HEK293T (cell line): ENCODE data around the gene BLOC1S2.

Experiments used
- CTCF ChIA-PET: fragments of 350-600 bp; formaldehyde crosslinking; extraction: SDS; loops from one replicate; lab custom pipeline; 2021; ENCODE audit warnings: antibody characterized with exemption, inconsistent platforms; lab: Yijun Ruan, JAX
- POLR2A ChIA-PET: fragments of 350-600 bp; formaldehyde crosslinking; extraction: SDS; loops from one replicate; lab custom pipeline; 2020; ENCODE audit warnings: antibody characterized with exemption, inconsistent platforms; lab: Yijun Ruan, JAX
- DNase-seq: peaks from one replicate; pipeline ENCODE4 v3.0.0; 2012; ENCODE audit warnings: mixed read lengths; ENCODE audit errors: extremely low spot score
- ARNT ChIP-seq: fragments of 450-650 bp; IDR thresholded peaks from 2 replicates; pipeline ENCODE4 v1.6.1; 2017; ENCODE audit warnings: mild to moderate bottlenecking
- BHLHE40 ChIP-seq: fragments of 450-650 bp; IDR thresholded peaks from 2 replicates; pipeline ENCODE4 v1.6.1; 2016; ENCODE audit warnings: mild to moderate bottlenecking, moderate library complexity, borderline replicate concordance
- CTBP1 ChIP-seq: fragments of 450-650 bp; IDR thresholded peaks from 2 replicates; pipeline ENCODE4 v1.6.1; 2016; ENCODE audit warnings: borderline replicate concordance
- ELF4 ChIP-seq: fragments of 450-650 bp; IDR thresholded peaks from 2 replicates; pipeline ENCODE4 v1.6.1; 2017; ENCODE audit warnings: antibody characterized with exemption
- FOXA1 ChIP-seq: fragments of 450-650 bp; IDR thresholded peaks from 2 replicates; pipeline ENCODE4 v1.6.1; 2016; ENCODE audit warnings: mild to moderate bottlenecking
- FOXK2 ChIP-seq: fragments of 450-650 bp; IDR thresholded peaks from 2 replicates; pipeline ENCODE4 v1.6.1; 2016; ENCODE audit warnings: mild to moderate bottlenecking
- FOXM1 ChIP-seq: fragments of 450-650 bp; IDR thresholded peaks from 2 replicates; pipeline ENCODE4 v1.6.1; 2017; ENCODE audit warnings: mild to moderate bottlenecking, borderline replicate concordance
- HDGF ChIP-seq: fragments of 450-650 bp; IDR thresholded peaks from 2 replicates; pipeline ENCODE4 v1.6.1; 2017; ENCODE audit warnings: antibody characterized with exemption, borderline replicate concordance
- L3MBTL2 ChIP-seq: fragments of 450-650 bp; conservative IDR thresholded peaks from 2 replicates; pipeline ENCODE4 v1.6.1; 2016; ENCODE audit warnings: mild to moderate bottlenecking
- LEF1 ChIP-seq: fragments of 450-650 bp; IDR thresholded peaks from 2 replicates; pipeline ENCODE4 v1.6.1; 2017; ENCODE audit warnings: mild to moderate bottlenecking, borderline replicate concordance
- NFRKB ChIP-seq: fragments of 450-650 bp; IDR thresholded peaks from 2 replicates; pipeline ENCODE4 v1.6.1; 2016; ENCODE audit warnings: mild to moderate bottlenecking, moderate library complexity
- SP1 ChIP-seq: fragments of 450-650 bp; IDR thresholded peaks from 2 replicates; pipeline ENCODE4 v1.6.1; 2017
- SUZ12 ChIP-seq: fragments of 450-650 bp; IDR thresholded peaks from 2 replicates; pipeline ENCODE4 v1.6.1; 2016; ENCODE audit warnings: mild to moderate bottlenecking
- TARDBP ChIP-seq: fragments of 450-650 bp; IDR thresholded peaks from 2 replicates; pipeline ENCODE4 v1.6.1; 2016
- ZNF384 ChIP-seq: fragments of 450-650 bp; IDR thresholded peaks from 2 replicates; pipeline ENCODE4 v1.6.1; 2016
- TF ChIP-seq, protein P1 (sequence below): fragments of 450-650 bp; IDR thresholded peaks from 2 replicates; pipeline ENCODE4 v1.6.1; 2016

The BLOC1S2 gene

DNA sequence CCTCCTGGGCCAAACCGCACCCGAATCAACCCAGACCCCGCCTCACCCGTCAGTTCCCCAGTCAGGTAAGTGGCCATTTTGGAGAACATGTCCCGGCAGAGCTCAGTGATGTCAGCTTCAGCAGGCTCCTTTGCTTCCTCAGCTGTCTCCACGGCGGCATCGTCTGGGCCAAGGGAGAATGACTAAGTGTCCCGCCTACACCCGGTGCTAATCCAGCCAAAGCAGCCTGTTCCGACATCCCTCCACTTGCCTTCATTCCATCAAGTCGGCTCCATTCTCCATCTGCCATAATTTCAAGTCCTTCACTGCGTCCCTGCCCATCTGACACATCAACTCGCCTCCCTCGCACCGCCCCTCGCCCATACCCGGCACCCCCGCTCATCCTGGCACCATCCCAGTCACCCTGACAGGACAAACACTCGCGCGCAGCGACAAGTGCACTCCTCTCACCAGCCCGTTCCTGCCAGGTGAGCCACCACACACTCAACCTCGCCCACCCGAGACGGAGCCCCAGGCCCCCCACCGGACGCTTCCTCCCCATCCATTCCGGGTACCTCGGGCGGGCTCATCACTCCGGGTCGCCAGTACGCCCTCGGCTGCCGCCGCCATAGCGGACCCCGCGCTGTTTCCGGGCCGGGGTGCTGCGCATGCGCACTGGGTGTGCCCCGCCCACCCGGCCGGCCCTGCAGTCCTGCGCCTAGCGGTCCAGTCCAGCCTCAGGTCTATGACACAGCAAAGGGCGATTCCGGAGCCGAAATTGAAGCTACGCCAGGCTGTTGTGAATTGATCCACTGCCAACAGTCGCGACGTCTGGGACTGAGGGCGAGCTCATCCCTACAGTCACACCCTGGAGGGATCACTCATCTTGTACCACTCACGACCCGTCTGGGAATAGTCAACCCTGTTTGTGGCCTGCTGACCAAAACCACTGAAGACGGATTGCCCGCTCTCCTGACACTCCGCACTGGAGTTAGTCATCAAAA is at the start of gene BLOC1S2:
Gene BLOC1S2 (minus strand): TSS at position 630 of the 983 bp plus-strand sequence. CDS start 21 bp downstream, at position 609.
- TF ChIP-seq FOXM1 (no peak), SUZ12 (no peak), FOXA1 (no peak), BHLHE40 (no peak), HDGF (0 out of 2 replicates have a peak, but pooled peaks have one; percentile 43), LEF1 (no peak), ELF4 (peak; percentile 45; the same call in 1 of the 2 replicates), CTBP1 (no peak), SP1 (no peak), ZNF384 (no peak)
- CTCF ChIA-PET = no interaction called here
- peak; percentile 99 for DNase-seq
- POLR2A ChIA-PET = interaction anchor here (0.6 to 2.4 kb wide), 13 partner anchors 11 to 440 kb away, joined by 3 to 25 read pairs (median 3); partner anchors contain the start of genes CWF19L1 and PKD2L1

DNA sequence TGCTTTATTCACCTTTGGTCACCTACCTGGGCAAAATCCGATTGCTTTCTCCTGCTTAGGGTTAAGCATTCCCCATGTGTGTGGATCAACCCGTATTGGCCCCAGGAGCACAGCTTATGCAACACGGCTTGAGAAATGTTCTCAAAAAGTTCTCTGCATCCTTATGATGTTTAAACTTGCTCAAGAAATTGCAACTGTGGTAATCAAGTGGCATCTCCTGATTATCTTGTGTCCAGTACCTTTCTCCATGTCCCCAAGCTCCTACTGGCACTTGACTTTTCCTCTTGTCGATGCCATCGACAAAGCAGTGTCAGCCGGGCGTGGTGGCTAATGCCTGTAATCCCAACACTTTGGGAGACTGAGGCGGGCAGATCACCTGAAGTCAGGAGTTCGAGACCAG is 48.3 kb upstream of the BLOC1S2 start:
- DNase-seq = no peak
- no peak for TF ChIP-seq ARNT
- TF ChIP-seq, protein P1, sequence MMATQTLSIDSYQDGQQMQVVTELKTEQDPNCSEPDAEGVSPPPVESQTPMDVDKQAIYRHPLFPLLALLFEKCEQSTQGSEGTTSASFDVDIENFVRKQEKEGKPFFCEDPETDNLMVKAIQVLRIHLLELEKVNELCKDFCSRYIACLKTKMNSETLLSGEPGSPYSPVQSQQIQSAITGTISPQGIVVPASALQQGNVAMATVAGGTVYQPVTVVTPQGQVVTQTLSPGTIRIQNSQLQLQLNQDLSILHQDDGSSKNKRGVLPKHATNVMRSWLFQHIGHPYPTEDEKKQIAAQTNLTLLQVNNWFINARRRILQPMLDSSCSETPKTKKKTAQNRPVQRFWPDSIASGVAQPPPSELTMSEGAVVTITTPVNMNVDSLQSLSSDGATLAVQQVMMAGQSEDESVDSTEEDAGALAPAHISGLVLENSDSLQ = no peak
- TF ChIP-seq LEF1 = no peak
- no peak for TF ChIP-seq SP1
- TF ChIP-seq BHLHE40 = no peak
- no peak for TF ChIP-seq HDGF
- TF ChIP-seq CTBP1 = no peak
- TF ChIP-seq FOXK2 = no peak
- TF ChIP-seq FOXM1 = no peak
- ChIA-PET POLR2A (no interaction called here), CTCF (interaction anchor here (0.9 to 1.4 kb wide), 2 partner anchors 31 to 184 kb away, joined by 3 to 4 read pairs; no protein-coding TSS in a partner anchor)

DNA sequence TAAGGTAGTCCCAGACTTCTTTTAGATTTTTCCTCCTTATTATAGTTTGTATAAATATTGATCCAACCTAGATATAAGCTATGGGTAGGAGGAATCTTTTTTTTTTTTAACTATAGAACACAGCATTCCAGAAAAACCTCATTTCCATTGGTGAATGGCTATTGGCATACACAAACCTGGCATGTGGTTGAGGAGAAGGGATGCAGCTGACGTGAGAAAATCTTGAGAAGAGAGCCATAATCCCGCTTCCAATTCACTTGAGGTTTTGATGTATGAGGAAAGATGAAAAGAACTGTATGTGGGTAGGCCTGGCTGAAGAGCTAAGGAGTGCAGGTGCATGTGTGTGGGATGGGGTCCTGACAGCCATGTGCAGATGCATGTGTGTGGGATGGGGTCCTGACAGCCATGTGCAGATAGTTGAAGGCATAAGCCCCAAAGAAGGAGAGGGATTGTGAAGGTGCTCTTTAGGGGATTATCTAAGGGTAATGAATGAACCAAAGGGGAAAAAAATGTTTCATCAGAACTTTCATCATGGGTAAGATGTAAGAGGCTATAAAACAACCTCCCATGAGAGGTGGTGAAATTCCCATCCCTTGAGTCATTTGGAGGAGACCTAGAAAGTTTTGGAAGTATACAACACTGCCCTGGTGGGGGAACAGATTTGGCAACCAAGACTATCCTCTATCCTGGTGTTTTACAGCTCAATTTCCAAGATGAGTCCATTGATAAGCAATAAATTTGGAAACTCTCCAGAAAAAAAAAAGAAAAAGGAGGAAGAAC is 47.4 kb upstream of the BLOC1S2 start:
- POLR2A ChIA-PET = no interaction called here
- CTCF ChIA-PET = interaction anchor here (0.6 to 1.4 kb wide), 3 partner anchors 30 to 185 kb away, joined by 3 to 4 read pairs (median 3); no protein-coding TSS in a partner anchor
- TF ChIP-seq FOXK2 = no peak
- TF ChIP-seq ELF4 = no peak
- no peak for TF ChIP-seq L3MBTL2
- no peak for TF ChIP-seq NFRKB
- TF ChIP-seq HDGF = no peak
- TF ChIP-seq BHLHE40 = no peak
- TF ChIP-seq TARDBP = no peak
- no peak for TF ChIP-seq ZNF384
- TF ChIP-seq FOXA1 = no peak
- no peak for TF ChIP-seq CTBP1
- no peak for TF ChIP-seq SP1
- no peak for TF ChIP-seq LEF1
- TF ChIP-seq, protein P1 = no peak
- no peak for TF ChIP-seq FOXM1
- no peak for TF ChIP-seq ARNT
- no peak for TF ChIP-seq SUZ12
- DNase-seq = no peak

DNA sequence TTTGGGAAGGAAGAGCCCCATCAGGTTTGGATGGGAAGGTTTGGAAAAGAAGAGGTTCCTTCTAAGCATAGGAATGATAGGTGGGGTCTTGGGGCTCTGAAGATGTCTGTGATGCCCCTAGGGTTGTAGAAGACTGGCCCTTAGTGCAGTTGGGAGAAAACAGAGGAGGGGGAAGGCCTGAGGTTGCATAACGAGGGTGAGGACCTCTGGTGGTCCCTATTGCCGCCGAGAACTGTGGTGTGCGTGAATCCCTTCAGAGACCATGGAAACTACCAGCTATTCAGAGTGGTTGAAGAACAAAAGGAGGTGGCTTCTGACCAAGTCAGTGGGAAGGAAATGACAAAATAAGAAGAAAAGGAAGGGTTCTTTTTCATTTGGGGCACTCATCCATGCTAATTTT is 46.6 kb upstream of the BLOC1S2 start:
- ChIA-PET POLR2A (no interaction called here), CTCF (no interaction called here)
- no peak for DNase-seq
- TF ChIP-seq ZNF384 (no peak), L3MBTL2 (no peak), LEF1 (no peak), ARNT (no peak), TARDBP (no peak), SUZ12 (no peak), CTBP1 (no peak)

DNA sequence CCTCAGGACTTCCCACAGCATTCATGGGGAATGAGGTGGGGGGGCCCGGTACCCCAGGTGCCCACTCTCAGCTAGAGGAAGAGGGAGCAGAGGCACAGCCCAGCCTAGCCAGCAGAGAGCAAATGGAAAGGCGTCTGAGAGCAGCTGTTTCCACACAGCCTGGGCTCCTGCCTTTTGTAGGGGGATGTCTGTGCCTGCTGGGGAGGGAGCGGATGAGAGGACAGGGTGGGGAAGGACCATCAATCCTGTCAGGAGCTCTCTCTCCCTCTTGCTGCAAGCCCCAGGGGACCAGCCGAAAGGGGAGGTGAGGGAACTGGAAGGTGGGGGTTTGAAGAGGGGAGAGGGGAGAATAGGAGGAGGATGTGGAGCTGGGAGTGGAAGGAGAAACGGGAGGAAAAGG is 43.6 kb upstream of the BLOC1S2 start, which contains the start of gene PKD2L1:
Gene PKD2L1 (minus strand): TSS at position 150 of the 400 bp plus-strand sequence. CDS start 125 bp downstream, at position 25.
- ChIA-PET CTCF (interaction anchor here (0.6 to 1.2 kb wide), 4 partner anchors 9 to 153 kb away, joined by 3 to 4 read pairs (median 4); no protein-coding TSS in a partner anchor), POLR2A (interaction anchor here (0.6 to 1.1 kb wide), 2 partner anchors 17 to 43 kb away, joined by 3 read pairs; partner anchors contain the start of gene SCD)
- DNase-seq = no peak
- TF ChIP-seq HDGF = no peak
- no peak for TF ChIP-seq SP1
- no peak for TF ChIP-seq LEF1
- no peak for TF ChIP-seq ZNF384
- no peak for TF ChIP-seq CTBP1
- no peak for TF ChIP-seq NFRKB
- no peak for TF ChIP-seq BHLHE40
- TF ChIP-seq, protein P1 = no peak
- no peak for TF ChIP-seq ARNT
- TF ChIP-seq ELF4 = no peak
- no peak for TF ChIP-seq FOXM1
- no peak for TF ChIP-seq FOXK2
- TF ChIP-seq FOXA1 = no peak
- no peak for TF ChIP-seq TARDBP
- no peak for TF ChIP-seq L3MBTL2
